ENCODE measurements around the gene USP24. TPM values are rescaled to one million over a fixed set of nuclear protein-coding genes. Genes with fewer than 3 reads are reported as not detected.

Gene USP24
- total RNA-seq, 1 experiment from 2014 or later, result 54.6 TPM

GRCh38 chr1:55081188-55081904 is 133.8 kb downstream of the USP24 start:
- Histone ChIP-seq H3K27ac (ENCODE audit: low read depth, low read length, poor library complexity, severe bottlenecking) (no peak overlapping the region), H3K9me3 (ENCODE audit: low read depth, low read length, poor library complexity, severe bottlenecking) (no peaks in the 10 kb centered on the region), H3K36me3 (ENCODE audit: insufficient read depth, low read length, poor library complexity, severe bottlenecking) (peaks cover 82% of the 10 kb centered on the region), H3K4me3 (ENCODE audit: low read depth, low read length, poor library complexity, severe bottlenecking) (no peak overlapping the region), H3K4me1 (ENCODE audit: insufficient read depth, low read length, poor library complexity, severe bottlenecking) (peaks cover 6% of the 10 kb centered on the region), H3K27me3 (replicated peaks; ENCODE audit: insufficient read depth, low read depth, low read length, poor library complexity) (no peaks in the 10 kb centered on the region)
- peak; percentile 41 for DNase-seq (ENCODE audit: low spot score)
- ChIA-PET CTCF (interaction anchor here (0.6 kb wide), 1 partner anchor 955 kb away, joined by 8 read pairs; no protein-coding TSS in a partner anchor), POLR2A (ENCODE audit: low non-redundant PET) (no interaction called here)
- BruUV-seq (replicated peaks), result no TSS peak
- intact Hi-C loops (cut with micrococcal nuclease; ENCODE audit: unreplicated experiment), result no loop called here
- TF ChIP-seq, protein P1, sequence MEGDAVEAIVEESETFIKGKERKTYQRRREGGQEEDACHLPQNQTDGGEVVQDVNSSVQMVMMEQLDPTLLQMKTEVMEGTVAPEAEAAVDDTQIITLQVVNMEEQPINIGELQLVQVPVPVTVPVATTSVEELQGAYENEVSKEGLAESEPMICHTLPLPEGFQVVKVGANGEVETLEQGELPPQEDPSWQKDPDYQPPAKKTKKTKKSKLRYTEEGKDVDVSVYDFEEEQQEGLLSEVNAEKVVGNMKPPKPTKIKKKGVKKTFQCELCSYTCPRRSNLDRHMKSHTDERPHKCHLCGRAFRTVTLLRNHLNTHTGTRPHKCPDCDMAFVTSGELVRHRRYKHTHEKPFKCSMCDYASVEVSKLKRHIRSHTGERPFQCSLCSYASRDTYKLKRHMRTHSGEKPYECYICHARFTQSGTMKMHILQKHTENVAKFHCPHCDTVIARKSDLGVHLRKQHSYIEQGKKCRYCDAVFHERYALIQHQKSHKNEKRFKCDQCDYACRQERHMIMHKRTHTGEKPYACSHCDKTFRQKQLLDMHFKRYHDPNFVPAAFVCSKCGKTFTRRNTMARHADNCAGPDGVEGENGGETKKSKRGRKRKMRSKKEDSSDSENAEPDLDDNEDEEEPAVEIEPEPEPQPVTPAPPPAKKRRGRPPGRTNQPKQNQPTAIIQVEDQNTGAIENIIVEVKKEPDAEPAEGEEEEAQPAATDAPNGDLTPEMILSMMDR (conservative IDR thresholded peaks at IDR 0.05; ENCODE audit: low read depth, low read length), result no peak

DNA sequence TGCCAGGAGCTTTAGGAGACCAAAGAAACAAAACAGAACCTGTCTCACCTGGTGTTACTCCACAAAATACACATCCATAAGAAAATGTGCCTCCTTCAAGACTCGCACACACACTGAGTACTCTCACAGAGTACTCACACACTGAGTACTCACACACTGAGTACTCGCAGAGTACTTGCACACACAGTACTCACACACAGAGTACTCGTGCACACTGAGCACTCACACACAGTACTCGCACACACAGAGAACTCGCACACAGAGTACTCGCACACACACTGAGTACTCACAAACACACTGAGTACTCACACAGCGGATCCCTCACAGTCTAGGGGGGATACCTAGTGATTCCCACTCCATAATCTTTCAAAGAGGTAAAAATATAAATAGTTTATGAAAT is 135.5 kb downstream of the USP24 start:
- Histone ChIP-seq H3K4me1 (ENCODE audit: insufficient read depth, low read length, poor library complexity, severe bottlenecking) (peaks cover 6% of the 10 kb centered on the region), H3K9me3 (ENCODE audit: low read depth, low read length, poor library complexity, severe bottlenecking) (no peaks in the 10 kb centered on the region), H3K27me3 (replicated peaks; ENCODE audit: insufficient read depth, low read depth, low read length, poor library complexity) (no peaks in the 10 kb centered on the region), H3K36me3 (ENCODE audit: insufficient read depth, low read length, poor library complexity, severe bottlenecking) (peaks cover 81% of the 10 kb centered on the region), H3K4me3 (ENCODE audit: low read depth, low read length, poor library complexity, severe bottlenecking) (no peak overlapping the region), H3K27ac (ENCODE audit: low read depth, low read length, poor library complexity, severe bottlenecking) (no peak overlapping the region)
- BruUV-seq (replicated peaks), result no TSS peak
- CTCF ChIA-PET, result interaction anchor here (0.7 kb wide), 1 partner anchor 8 kb away, joined by 4 read pairs; no protein-coding TSS in a partner anchor
- DNase-seq (ENCODE audit: low spot score), result no peak
- POLR2A ChIA-PET (ENCODE audit: low non-redundant PET), result interaction anchor here (0.7 kb wide), 1 partner anchor 47 kb away, joined by 4 read pairs; no protein-coding TSS in a partner anchor
- TF ChIP-seq, protein P1 (conservative IDR thresholded peaks at IDR 0.05; ENCODE audit: low read depth, low read length), result no peak
- no peak for TF ChIP-seq EZH2 (IDR thresholded peaks at IDR 0.05; ENCODE audit: borderline replicate concordance, low read depth, low read length, poor library complexity, severe bottlenecking)
- intact Hi-C loops (cut with micrococcal nuclease; ENCODE audit: unreplicated experiment), result no loop called here

- H3K36me3 ChIP-seq (ENCODE audit: insufficient read depth, low read length, poor library complexity, severe bottlenecking), result peaks cover 90% of the 10 kb centered on the region
These were observed 136.7 kb downstream of the USP24 start for GRCh38 chr1:55078470-55078869.

More at GRCh38 chr1:55078470-55078869, 136.7 kb downstream of the USP24 start:
- H3K27me3 ChIP-seq (replicated peaks; ENCODE audit: insufficient read depth, low read depth, low read length, poor library complexity), result no peaks in the 10 kb centered on the region
- intact Hi-C loops (cut with micrococcal nuclease; ENCODE audit: unreplicated experiment), result no loop called here
- no peaks in the 10 kb centered on the region for H3K9me3 ChIP-seq (ENCODE audit: low read depth, low read length, poor library complexity, severe bottlenecking)
- no peak overlapping the region for H3K4me3 ChIP-seq (ENCODE audit: low read depth, low read length, poor library complexity, severe bottlenecking)
- peaks cover 6% of the 10 kb centered on the region for H3K4me1 ChIP-seq (ENCODE audit: insufficient read depth, low read length, poor library complexity, severe bottlenecking)
- no peak for DNase-seq (ENCODE audit: low spot score)
- BruUV-seq (replicated peaks), result no TSS peak
- ChIA-PET POLR2A (ENCODE audit: low non-redundant PET) (no interaction called here), CTCF (no interaction called here)
- no peak overlapping the region for H3K27ac ChIP-seq (ENCODE audit: low read depth, low read length, poor library complexity, severe bottlenecking)
- TF ChIP-seq, protein P1 (conservative IDR thresholded peaks at IDR 0.05; ENCODE audit: low read depth, low read length), result no peak
- TF ChIP-seq EZH2 (IDR thresholded peaks at IDR 0.05; ENCODE audit: borderline replicate concordance, low read depth, low read length, poor library complexity, severe bottlenecking), result no peak
